Liver (tissue), 9 donors: ENCODE data around the gene PNMA8B. TPM values are rescaled to one million over a fixed set of nuclear protein-coding genes. Genes with fewer than 3 reads are reported as not detected.

Experiments
- DNase-seq: peaks from one replicate; pipeline ENCODE4 v3.0.0-alpha.2; 2017; ENCODE audit warnings: low spot score
- H3K27ac ChIP-seq, 2 donors: one replicate each; pipeline ENCODE4 v1.7.0; 2013; ENCODE audit warnings: inconsistent platforms in 2 of 2, low read length in 2 of 2, control low read depth in 1 of 2, low read depth in 1 of 2, mild to moderate bottlenecking in 1 of 2
- H3K27me3 ChIP-seq, 4 donors: one replicate each; pipeline versions ENCODE4 v1.6.1 to v1.7.0; 2013; ENCODE audit warnings: low read length in 3 of 4, inconsistent platforms in 1 of 4, mild to moderate bottlenecking in 1 of 4, moderate library complexity in 1 of 4; ENCODE audit not compliant: control insufficient read depth in 4 of 4, insufficient read depth in 4 of 4
- H3K36me3 ChIP-seq, 4 donors: one replicate each; pipeline versions ENCODE4 v1.6.1 to v1.7.0; 2013; ENCODE audit warnings: low read length in 3 of 4, mild to moderate bottlenecking in 3 of 4, low read depth in 1 of 4, moderate library complexity in 1 of 4; ENCODE audit not compliant: control insufficient read depth in 4 of 4, insufficient read depth in 3 of 4
- H3K4me1 ChIP-seq, 4 donors: one replicate each; pipeline versions ENCODE4 v1.6.1 to v1.7.0; 2013; ENCODE audit warnings: low read length in 3 of 4, mild to moderate bottlenecking in 3 of 4, moderate library complexity in 1 of 4; ENCODE audit not compliant: control insufficient read depth in 4 of 4, insufficient read depth in 4 of 4
- H3K4me3 ChIP-seq, 3 donors: one replicate each; pipeline versions ENCODE4 v1.6.1 to v1.7.0; 2013; ENCODE audit warnings: low read length in 3 of 3, control low read depth in 1 of 3, low read depth in 1 of 3, mild to moderate bottlenecking in 1 of 3
- H3K9ac ChIP-seq, 2 donors: one replicate each; pipeline ENCODE4 v1.7.0; 2013; ENCODE audit warnings: low read length in 2 of 2, mild to moderate bottlenecking in 2 of 2, moderate library complexity in 2 of 2, control low read depth in 1 of 2, low read depth in 1 of 2
- H3K9me3 ChIP-seq, 4 donors: one replicate each; pipeline versions ENCODE4 v1.6.1 to v1.7.0; 2013; ENCODE audit warnings: low read length in 3 of 4; ENCODE audit not compliant: control insufficient read depth in 4 of 4
- ATF3 ChIP-seq: IDR thresholded peaks from 2 replicates; pipeline ENCODE4 v1.6.1; 2016; ENCODE audit warnings: antibody characterized with exemption
- CTCF ChIP-seq: fragments of 150-350 bp; IDR thresholded peaks from 2 replicates; pipeline ENCODE4 v1.5.1; 2017; ENCODE audit warnings: improper control_type of control experiment, low read depth, low read length; ENCODE audit not compliant: missing input control
- EGR1 ChIP-seq, 2 donors: IDR thresholded peaks; 2 replicates each; pipeline ENCODE4 v1.6.1; 2016 to 2018; ENCODE audit warnings: antibody characterized with exemption in 2 of 2, low read depth in 2 of 2
- FOXA1 ChIP-seq: IDR thresholded peaks from 2 replicates; pipeline ENCODE4 v1.6.1; 2016; ENCODE audit warnings: antibody characterized with exemption
- FOXA2 ChIP-seq: IDR thresholded peaks from 2 replicates; pipeline ENCODE4 v1.6.1; 2016; ENCODE audit warnings: antibody characterized with exemption
- GABPA ChIP-seq, 2 donors: IDR thresholded peaks in 1 of 2; conservative IDR thresholded peaks in 1 of 2; 2 replicates each; pipeline ENCODE4 v1.6.1; 2016; ENCODE audit warnings: antibody characterized with exemption in 2 of 2, mild to moderate bottlenecking in 1 of 2, moderate library complexity in 1 of 2
- HNF4A ChIP-seq, 2 donors: conservative IDR thresholded peaks; 2 replicates each; pipeline ENCODE4 v1.6.1; 2016; ENCODE audit warnings: antibody characterized with exemption in 2 of 2, mild to moderate bottlenecking in 2 of 2
- HNF4G ChIP-seq: IDR thresholded peaks from 2 replicates; pipeline ENCODE4 v1.6.1; 2016; ENCODE audit warnings: antibody characterized with exemption
- JUND ChIP-seq, 2 donors: IDR thresholded peaks; 2 replicates each; pipeline ENCODE4 v1.6.1; 2016; ENCODE audit warnings: antibody characterized with exemption in 2 of 2
- MAX ChIP-seq: IDR thresholded peaks from 2 replicates; pipeline ENCODE4 v1.6.1; 2016; ENCODE audit warnings: antibody characterized with exemption
- NR2F2 ChIP-seq: IDR thresholded peaks from 2 replicates; pipeline ENCODE4 v1.6.1; 2016; ENCODE audit warnings: antibody characterized with exemption
- RAD21 ChIP-seq, 2 donors: IDR thresholded peaks; 2 replicates each; pipeline ENCODE4 v1.6.1; 2016; ENCODE audit warnings: antibody characterized with exemption in 2 of 2, mild to moderate bottlenecking in 2 of 2
- REST ChIP-seq: IDR thresholded peaks from 2 replicates; pipeline ENCODE4 v1.6.1; 2016; ENCODE audit warnings: antibody characterized with exemption, mild to moderate bottlenecking
- RXRA ChIP-seq, 2 donors: IDR thresholded peaks; 2 replicates each; pipeline ENCODE4 v1.6.1; 2017 to 2018; ENCODE audit warnings: antibody characterized with exemption in 2 of 2, mild to moderate bottlenecking in 1 of 2
- SP1 ChIP-seq: IDR thresholded peaks from 2 replicates; pipeline ENCODE4 v1.6.1; 2018; ENCODE audit warnings: antibody characterized with exemption, mild to moderate bottlenecking
- TAF1 ChIP-seq: conservative IDR thresholded peaks from 2 replicates; pipeline ENCODE4 v1.6.1; 2016; ENCODE audit warnings: antibody characterized with exemption, mild to moderate bottlenecking
- YY1 ChIP-seq: IDR thresholded peaks from 2 replicates; pipeline ENCODE4 v1.6.1; 2016; ENCODE audit warnings: antibody characterized with exemption, mild to moderate bottlenecking
- ZBTB33 ChIP-seq: IDR thresholded peaks from 2 replicates; pipeline ENCODE4 v1.6.1; 2016; ENCODE audit warnings: antibody characterized with exemption
- WGBS: extraction: QIAGEN DNeasy Blood & Tissue Kit; methylation state at CpG from one replicate; pipeline ENCODE4 v1.1.7; 2013; 5-methylcytosine and 5-hydroxymethylcytosine counted together
- polyA plus RNA-seq, 2 donors: library from polyadenylated mRNA; stranded (reverse) in 1 of 2; unstranded in 1 of 2; fragments of 200-250 nt in 1 of 2; fragments of >200 nt in 1 of 2; fragmentation: Nextera tagmentation in 1 of 2; extraction: Ambion mirVana in 1 of 2; gene quantifications; one replicate each; pipeline versions ENCODE4 v1.2.1 to v1.2.3, GENCODE V29; 2013 to 2015
- total RNA-seq, 2 donors: library from RNA; depleted of rRNA; stranded (reverse); fragments of >200 nt; gene quantifications; one replicate each; pipeline ENCODE4 v1.2.3, GENCODE V29; 2014
- donor health status: healthy.
- donor health status: healthy.
- donor health status: healthy.
- donor health status: healthy.
- donor health status: healthy.

PNMA8B gene
- total and polyA plus RNA-seq, 4 donors, result 0.15 to 0.59 (median 0.39) TPM

- H3K27ac ChIP-seq, result no peak overlapping the region
- no peak overlapping the region for H3K9ac ChIP-seq
- TF ChIP-seq YY1 (no peak), RAD21 (IDR thresholded peaks at IDR 0.05) (no peak), CTCF (no peak), RXRA (IDR thresholded peaks at IDR 0.05) (no peak), MAX (no peak), TAF1 (no peak), NR2F2 (no peak), ATF3 (no peak), JUND (IDR thresholded peaks at IDR 0.05) (no peak), EGR1 (IDR thresholded peaks at IDR 0.05; ENCODE audit: low read depth in 2 of 2) (no peak), REST (no peak), ZBTB33 (no peak), SP1 (no peak), FOXA1 (no peak), HNF4G (no peak), FOXA2 (no peak), HNF4A (conservative IDR thresholded peaks at IDR 0.05) (no peak), GABPA (IDR thresholded peaks at IDR 0.05 in 1 of 2, conservative IDR thresholded peaks at IDR 0.05 in 1 of 2) (no peak)
- H3K27me3 ChIP-seq, result peaks cover 0 to 6% (median 3%) of the 10 kb centered on the region in 4 donors
- DNase-seq, result no peak
- no peak overlapping the region for H3K4me3 ChIP-seq
- H3K36me3 ChIP-seq, result no peaks in the 10 kb centered on the region
- peaks cover 0 to 12% (median 7%) of the 10 kb centered on the region in 4 donors for H3K4me1 ChIP-seq
- 94% methylated on average over 18 of the region's 18 CpGs for WGBS
- no peaks in the 10 kb centered on the region for H3K9me3 ChIP-seq
These were observed 26.0 kb downstream of the PNMA8B start for GRCh38 chr19:46469541-46470185.
